ENCODE data around the gene SURF6.
"Not testable (repeated sequence)": the region's sequence is repeated elsewhere in the genome, so short reads cannot be mapped to it uniquely, and the experiment has no call there.

Gene SURF6

GRCh38 chr9:133342570-133342969, 6.6 kb upstream of the SURF6 start:
- H3K4me3 ChIP-seq (replicated peaks; ENCODE audit: low read depth, low read length), result no peak overlapping the region
- peak; percentile 42 for TF ChIP-seq CTCF (IDR thresholded peaks at IDR 0.05; ENCODE audit: low read depth, low read length, missing control alignments)
- DNase-seq (ENCODE audit: extremely low read depth, low read depth), result no peak

- TF ChIP-seq CTCF (IDR thresholded peaks at IDR 0.05; ENCODE audit: low read depth, low read length, missing control alignments), result peak; percentile 42
- DNase-seq (ENCODE audit: extremely low read depth, low read depth), result no peak
These were observed 6.0 kb upstream of the SURF6 start for GRCh38 chr9:133342069-133342406.

GRCh38 chr9:133341369-133342068, 5.5 kb upstream of the SURF6 start:
- H3K4me3 ChIP-seq (replicated peaks; ENCODE audit: low read depth, low read length), result no peak overlapping the region
- no peak for TF ChIP-seq CTCF (IDR thresholded peaks at IDR 0.05; ENCODE audit: low read depth, low read length, missing control alignments)
- no peak for DNase-seq (ENCODE audit: extremely low read depth, low read depth)

More at GRCh38 chr9:133342069-133342406, 6.0 kb upstream of the SURF6 start:
- no peak overlapping the region for H3K4me3 ChIP-seq (replicated peaks; ENCODE audit: low read depth, low read length)

DNA sequence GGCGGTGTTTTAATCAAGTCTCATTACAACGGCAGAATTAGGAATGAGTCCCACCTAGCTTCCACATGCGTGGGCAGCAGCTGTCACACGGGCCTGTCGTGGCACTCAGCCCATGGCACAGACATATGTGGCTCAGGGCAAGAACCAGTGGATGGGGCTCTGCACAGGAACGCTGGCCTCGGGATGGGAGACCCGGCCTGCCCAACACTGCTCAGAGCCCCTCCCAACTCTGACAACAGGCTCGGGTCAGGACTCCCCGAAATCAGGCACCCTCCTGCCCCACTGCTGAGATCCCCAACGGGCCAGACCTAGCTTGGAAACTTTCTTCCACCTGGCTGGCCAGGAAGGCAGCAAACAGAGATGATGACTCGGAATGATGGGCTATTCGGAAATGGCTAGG, 4.9 kb upstream of the SURF6 start:
- TF ChIP-seq CTCF (IDR thresholded peaks at IDR 0.05; ENCODE audit: low read depth, low read length, missing control alignments), result no peak
- no peak overlapping the region for H3K4me3 ChIP-seq (replicated peaks; ENCODE audit: low read depth, low read length)
- no peak for DNase-seq (ENCODE audit: extremely low read depth, low read depth)

- DNase-seq (ENCODE audit: extremely low read depth, low read depth), result no peak
- no peak for TF ChIP-seq CTCF (IDR thresholded peaks at IDR 0.05; ENCODE audit: low read depth, low read length, missing control alignments)
- H3K4me3 ChIP-seq (replicated peaks; ENCODE audit: low read depth, low read length), result no peak overlapping the region
These were observed 4.3 kb upstream of the SURF6 start for GRCh38 chr9:133340256-133340655.

DNA sequence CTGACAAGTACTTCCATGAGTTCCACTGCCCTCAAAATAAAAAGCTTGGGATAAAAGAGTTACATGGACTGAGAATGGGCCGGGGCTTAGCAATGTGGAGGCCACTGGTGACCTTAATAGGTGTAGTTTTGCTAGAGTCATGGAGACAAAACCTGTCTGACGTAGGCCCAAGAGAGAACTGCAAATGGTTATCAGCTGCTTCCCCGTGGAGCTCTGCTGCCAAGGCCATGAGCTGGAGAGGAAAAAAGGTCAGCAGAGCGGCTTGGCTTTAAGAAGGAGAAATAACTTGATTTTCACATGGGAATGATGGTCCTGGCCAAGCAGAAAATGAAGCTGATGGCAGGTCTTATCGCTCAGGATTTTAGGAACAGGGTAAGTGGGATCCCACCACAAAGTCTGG, 3.7 kb upstream of the SURF6 start:
- TF ChIP-seq CTCF (IDR thresholded peaks at IDR 0.05; ENCODE audit: low read depth, low read length, missing control alignments), result no peak
- H3K4me3 ChIP-seq (replicated peaks; ENCODE audit: low read depth, low read length), result no peak overlapping the region
- no peak for DNase-seq (ENCODE audit: extremely low read depth, low read depth)

GRCh38 chr9:133334888-133335287, 1.1 kb downstream of the SURF6 start:
- not testable (repeated sequence) for DNase-seq (ENCODE audit: extremely low read depth, low read depth)
- peak overlapping the region; percentile 97 for H3K4me3 ChIP-seq (replicated peaks; ENCODE audit: low read depth, low read length)
